ENCODE measurements around the gene SHTN1.

Gene SHTN1

DNA sequence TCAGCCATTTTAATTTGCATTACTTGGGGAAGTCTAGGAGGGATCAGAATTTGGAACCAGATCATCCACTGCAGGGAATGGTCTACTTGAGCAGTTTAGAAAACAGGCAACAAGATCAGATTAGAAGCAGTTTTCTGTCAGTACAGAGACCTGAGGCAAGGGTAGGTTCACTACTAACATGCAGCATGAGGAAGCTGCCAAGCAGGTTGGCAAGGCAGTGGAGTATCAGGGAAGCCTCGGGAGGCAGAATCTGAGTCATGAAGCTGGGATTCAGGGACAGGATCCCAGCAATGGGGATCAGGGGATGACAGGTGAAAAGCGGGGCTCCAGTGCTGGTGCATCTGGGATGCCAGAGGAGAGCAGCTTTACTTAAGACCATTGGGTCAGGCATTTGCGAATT lies 127.6 kb downstream of the SHTN1 start:
- Histone ChIP-seq H3K4me1 (ENCODE audit: insufficient read depth, low read length, poor library complexity, severe bottlenecking) (no peaks in the 10 kb centered on the region), H3K4me3 (ENCODE audit: low read length, poor library complexity, severe bottlenecking) (no peak overlapping the region), H3F3A (ENCODE audit: low read depth) (no peaks in the 10 kb centered on the region), H4K20me1 (ENCODE audit: insufficient read depth, low read length, poor library complexity, severe bottlenecking) (no peaks in the 10 kb centered on the region), H3K36me3 (ENCODE audit: insufficient read depth, low read length) (no peaks in the 10 kb centered on the region), H3K27me3 (ENCODE audit: insufficient read depth, low read length, poor library complexity, severe bottlenecking) (no peaks in the 10 kb centered on the region), H3K9me2 (replicated peaks; ENCODE audit: low read depth, low read length) (no peaks in the 10 kb centered on the region), H3K9me3 (ENCODE audit: insufficient read depth, low read depth, low read length) (no peaks in the 10 kb centered on the region), H2AFZ (ENCODE audit: low read length) (no peak overlapping the region), H3K9ac (ENCODE audit: low read depth, low read length, poor library complexity, severe bottlenecking) (no peak overlapping the region), H3K4me2 (ENCODE audit: low read depth, low read length, poor library complexity, severe bottlenecking) (no peak overlapping the region), H3K79me2 (ENCODE audit: insufficient read depth, low read length) (no peaks in the 10 kb centered on the region)
- no peak for TF ChIP-seq EZH2phosphoT487 (IDR thresholded peaks at IDR 0.05; ENCODE audit: borderline replicate concordance)
- no peak for TF ChIP-seq CTCF (conservative IDR thresholded peaks at IDR 0.05; ENCODE audit: low read length)

DNA sequence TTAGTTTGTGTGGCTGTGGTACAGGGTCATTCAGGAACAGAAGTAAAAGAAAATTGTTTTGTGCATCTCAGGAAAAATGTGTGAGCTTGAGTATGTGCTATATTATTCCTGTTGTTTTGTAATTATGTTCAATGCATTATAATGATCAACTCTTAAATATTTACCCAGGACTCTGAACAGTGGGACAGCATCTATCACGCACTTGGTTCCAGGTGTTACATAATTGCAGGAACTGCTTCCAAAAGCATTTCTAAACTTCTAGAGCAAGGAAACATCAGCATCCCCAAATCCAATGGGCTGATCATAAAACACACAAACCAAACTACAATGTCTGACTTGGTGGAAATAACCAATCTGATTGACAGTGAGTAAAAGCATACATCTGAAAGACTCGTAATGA lies 129.1 kb downstream of the SHTN1 start:
- no peaks in the 10 kb centered on the region for H3K36me3 ChIP-seq (ENCODE audit: insufficient read depth, low read length)
- no peaks in the 10 kb centered on the region for H3F3A ChIP-seq (ENCODE audit: low read depth)
- no peak for TF ChIP-seq EZH2phosphoT487 (IDR thresholded peaks at IDR 0.05; ENCODE audit: borderline replicate concordance)
- no peak for TF ChIP-seq CTCF (conservative IDR thresholded peaks at IDR 0.05; ENCODE audit: low read length)
- no peaks in the 10 kb centered on the region for H4K20me1 ChIP-seq (ENCODE audit: insufficient read depth, low read length, poor library complexity, severe bottlenecking)
- no peak overlapping the region for H3K9ac ChIP-seq (ENCODE audit: low read depth, low read length, poor library complexity, severe bottlenecking)
- no peak overlapping the region for H3K4me3 ChIP-seq (ENCODE audit: low read length, poor library complexity, severe bottlenecking)
- H3K9me3 ChIP-seq (ENCODE audit: insufficient read depth, low read depth, low read length), result no peaks in the 10 kb centered on the region
- H3K79me2 ChIP-seq (ENCODE audit: insufficient read depth, low read length), result no peaks in the 10 kb centered on the region
- no peak overlapping the region for H2AFZ ChIP-seq (ENCODE audit: low read length)
- H3K4me2 ChIP-seq (ENCODE audit: low read depth, low read length, poor library complexity, severe bottlenecking), result no peak overlapping the region
- no peaks in the 10 kb centered on the region for H3K9me2 ChIP-seq (replicated peaks; ENCODE audit: low read depth, low read length)
- H3K4me1 ChIP-seq (ENCODE audit: insufficient read depth, low read length, poor library complexity, severe bottlenecking), result no peaks in the 10 kb centered on the region
- H3K27me3 ChIP-seq (ENCODE audit: insufficient read depth, low read length, poor library complexity, severe bottlenecking), result no peaks in the 10 kb centered on the region

GRCh38 chr10:116873134-116873533 lies 131.9 kb downstream of the SHTN1 start:
- Histone ChIP-seq H3K4me2 (ENCODE audit: low read depth, low read length, poor library complexity, severe bottlenecking) (no peak overlapping the region), H3K79me2 (ENCODE audit: insufficient read depth, low read length) (no peaks in the 10 kb centered on the region), H2AFZ (ENCODE audit: low read length) (no peak overlapping the region), H3K4me1 (ENCODE audit: insufficient read depth, low read length, poor library complexity, severe bottlenecking) (no peaks in the 10 kb centered on the region), H3K9ac (ENCODE audit: low read depth, low read length, poor library complexity, severe bottlenecking) (no peak overlapping the region), H3F3A (ENCODE audit: low read depth) (no peaks in the 10 kb centered on the region), H3K36me3 (ENCODE audit: insufficient read depth, low read length) (no peaks in the 10 kb centered on the region), H3K9me2 (replicated peaks; ENCODE audit: low read depth, low read length) (no peaks in the 10 kb centered on the region), H3K27me3 (ENCODE audit: insufficient read depth, low read length, poor library complexity, severe bottlenecking) (no peaks in the 10 kb centered on the region), H4K20me1 (ENCODE audit: insufficient read depth, low read length, poor library complexity, severe bottlenecking) (no peaks in the 10 kb centered on the region), H3K4me3 (ENCODE audit: low read length, poor library complexity, severe bottlenecking) (no peak overlapping the region), H3K9me3 (ENCODE audit: insufficient read depth, low read depth, low read length) (no peaks in the 10 kb centered on the region)
- TF ChIP-seq CTCF (conservative IDR thresholded peaks at IDR 0.05; ENCODE audit: low read length) (no peak), EZH2phosphoT487 (IDR thresholded peaks at IDR 0.05; ENCODE audit: borderline replicate concordance) (no peak)
